ENCODE measurements around the gene TOMM70.
"Not testable (repeated sequence)": the region's sequence is repeated elsewhere in the genome, so short reads cannot be mapped to it uniquely, and the experiment has no call there.

The TOMM70 gene

GRCh38 chr3:100364421-100364820 is 36.5 kb downstream of the TOMM70 start:
- no peak for DNase-seq (ENCODE audit: low read depth, low spot score)

- no peak for DNase-seq (ENCODE audit: low read depth, low spot score)
These were observed 39.0 kb downstream of the TOMM70 start for GRCh38 chr3:100361897-100362296.

GRCh38 chr3:100360757-100361496 is 40.0 kb downstream of the TOMM70 start:
- DNase-seq (ENCODE audit: low read depth, low spot score), result no peak

GRCh38 chr3:100359035-100359434 is 41.9 kb downstream of the TOMM70 start:
- DNase-seq (ENCODE audit: low read depth, low spot score), result no peak

- DNase-seq (ENCODE audit: low read depth, low spot score), result no peak
These were observed 42.5 kb downstream of the TOMM70 start for GRCh38 chr3:100358413-100358812.

- DNase-seq (ENCODE audit: low read depth, low spot score), result no peak
These were observed 46.0 kb downstream of the TOMM70 start for GRCh38 chr3:100354850-100355249.

GRCh38 chr3:100352296-100353231 is 48.3 kb downstream of the TOMM70 start:
- no peak for DNase-seq (ENCODE audit: low read depth, low spot score)

- DNase-seq (ENCODE audit: low read depth, low spot score), result not testable (repeated sequence)
These were observed 49.1 kb downstream of the TOMM70 start for GRCh38 chr3:100351770-100352169.

- DNase-seq (ENCODE audit: low read depth, low spot score), result no peak
These were observed 52.2 kb downstream of the TOMM70 start for GRCh38 chr3:100348727-100349126.

- DNase-seq (ENCODE audit: low read depth, low spot score), result no peak
These were observed 60.4 kb downstream of the TOMM70 start for GRCh38 chr3:100340527-100340926.

- DNase-seq (ENCODE audit: low read depth, low spot score), result no peak
These were observed 61.1 kb downstream of the TOMM70 start for GRCh38 chr3:100339786-100340185.

- no peak for DNase-seq (ENCODE audit: low read depth, low spot score)
These were observed 62.0 kb downstream of the TOMM70 start for GRCh38 chr3:100338911-100339310.

- DNase-seq (ENCODE audit: low read depth, low spot score), result not testable (repeated sequence)
These were observed 64.7 kb downstream of the TOMM70 start for GRCh38 chr3:100336229-100336628.

- no peak for DNase-seq (ENCODE audit: low read depth, low spot score)
These were observed 65.5 kb downstream of the TOMM70 start for GRCh38 chr3:100335434-100335833.

- peak; percentile 60 for DNase-seq (ENCODE audit: low read depth, low spot score)
These were observed 66.2 kb downstream of the TOMM70 start, which contains the start of gene NIT2 for GRCh38 chr3:100334488-100335351. Gene NIT2, plus strand, starts transcription at chr3:100334757. Its CDS starts 35 bp downstream, at chr3:100334792.

- no peak for DNase-seq (ENCODE audit: low read depth, low spot score)
These were observed 66.9 kb downstream of the TOMM70 start for GRCh38 chr3:100333970-100334487.

- DNase-seq (ENCODE audit: low read depth, low spot score), result no peak
These were observed 67.8 kb downstream of the TOMM70 start for GRCh38 chr3:100333051-100333450.

GRCh38 chr3:100331660-100332059 is 69.2 kb downstream of the TOMM70 start:
- no peak for DNase-seq (ENCODE audit: low read depth, low spot score)

- DNase-seq (ENCODE audit: low read depth, low spot score), result no peak
These were observed 70.2 kb downstream of the TOMM70 start for GRCh38 chr3:100330651-100331050.

GRCh38 chr3:100329800-100330489 is 70.9 kb downstream of the TOMM70 start:
- DNase-seq (ENCODE audit: low read depth, low spot score), result no peak

- DNase-seq (ENCODE audit: low read depth, low spot score), result not testable (repeated sequence)
These were observed 73.5 kb downstream of the TOMM70 start for GRCh38 chr3:100327377-100327776.
